NCI-H1105 treated with DMSO at 0.1 percent for 48 hours (cell line): ENCODE data around the gene MIEF1.

ENCODE experiments used
- DNase-seq: peaks from one replicate; lab custom pipeline; 2025; lab: John Stamatoyannopoulos, UW

MIEF1 gene

GRCh38 chr22:39502109-39502788 is at the start of gene MIEF1:
MIEF1 (plus strand) TSS chr22:39502290; CDS start chr22:39511295, 9,005 bp downstream.
- DNase-seq: peak; percentile 89

DNA sequence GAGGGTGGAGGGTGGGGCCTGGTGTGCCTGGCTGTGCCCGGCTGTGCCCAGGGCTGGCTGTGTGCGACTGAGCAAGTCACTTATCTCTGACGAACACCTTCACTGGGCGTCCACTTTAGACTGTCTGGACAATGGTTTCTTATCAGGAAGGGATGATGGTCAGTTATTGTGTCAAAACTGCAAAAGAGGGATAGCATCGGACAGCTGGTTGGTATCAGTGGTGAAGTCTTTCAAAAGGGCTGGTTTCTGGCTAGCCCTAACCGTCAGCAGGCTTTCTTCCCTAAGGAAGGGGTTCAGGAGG is 49.4 kb upstream of the MIEF1 start:
- no peak for DNase-seq

DNA sequence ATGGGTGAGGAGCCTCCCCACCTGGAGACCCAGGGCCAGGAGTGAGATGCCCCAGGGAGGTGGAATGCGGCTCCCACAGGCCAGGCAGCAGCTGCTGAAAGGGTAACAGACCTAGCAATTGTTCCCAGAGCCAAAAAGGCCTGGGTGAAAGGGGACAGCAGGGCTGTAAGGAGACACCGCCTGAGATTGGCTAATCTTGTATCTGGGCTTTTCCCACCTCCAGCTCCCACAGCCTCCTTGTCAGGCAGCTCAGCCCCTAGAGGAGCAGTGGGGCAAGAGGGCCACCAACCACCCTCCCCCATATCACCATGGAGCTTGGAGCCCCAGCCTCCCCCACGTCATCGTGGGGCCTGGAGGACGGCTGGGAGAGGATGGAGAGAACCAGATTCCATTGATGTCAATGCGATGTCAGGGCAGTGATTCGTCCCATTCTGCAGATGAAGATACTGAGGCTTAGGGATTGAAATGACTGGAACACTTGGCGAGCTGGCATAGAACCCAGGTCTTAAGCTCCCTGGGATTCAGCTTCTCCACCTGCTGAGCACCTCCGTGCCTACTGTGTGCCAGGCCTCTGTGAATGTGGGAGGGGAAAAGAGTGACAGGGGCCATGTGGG is 48.2 kb upstream of the MIEF1 start:
- DNase-seq: no peak

GRCh38 chr22:39454385-39454871 is 47.7 kb upstream of the MIEF1 start:
- no peak for DNase-seq

GRCh38 chr22:39456522-39457197 is 45.4 kb upstream of the MIEF1 start, which contains the start of gene MGAT3:
MGAT3 (plus strand) TSS chr22:39457012; CDS start chr22:39487348, 30,336 bp downstream.
- no peak for DNase-seq

GRCh38 chr22:39457198-39457555 is 44.9 kb upstream of the MIEF1 start:
- no peak for DNase-seq

- DNase-seq: no peak
Measured at GRCh38 chr22:39457556-39458443, 44.3 kb upstream of the MIEF1 start.

DNA sequence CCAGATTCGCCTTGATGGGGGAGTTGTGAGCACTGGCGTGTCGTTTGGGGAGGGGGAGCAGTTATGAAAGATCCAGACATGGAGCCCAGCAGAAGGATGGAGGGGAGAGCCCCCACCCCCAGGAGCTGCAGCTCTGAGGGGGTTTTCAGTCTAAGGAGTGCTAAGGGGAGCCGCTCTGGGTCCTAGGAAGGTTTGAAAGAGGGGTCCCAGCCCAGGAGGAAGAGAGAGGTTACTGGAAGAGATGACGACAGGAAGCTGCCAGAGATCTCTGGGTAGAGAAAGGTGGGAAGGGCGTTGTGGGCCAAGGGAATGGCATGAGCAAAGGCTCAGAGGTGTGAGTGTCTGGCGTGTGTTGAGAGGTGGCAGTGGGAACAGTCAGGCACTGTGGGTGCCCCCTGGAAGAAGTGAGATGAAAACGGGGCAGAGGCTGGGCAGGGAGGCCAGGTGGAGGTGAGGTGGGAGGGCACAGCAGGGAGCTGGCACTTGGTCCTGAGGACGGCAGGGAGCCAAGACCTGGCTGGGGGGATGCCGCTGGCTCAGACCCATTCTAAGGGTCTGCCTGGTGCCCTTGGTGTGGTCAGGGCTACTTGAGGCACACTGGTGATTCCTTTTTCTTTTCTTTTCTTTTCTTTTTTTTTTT is 43.5 kb upstream of the MIEF1 start:
- no peak for DNase-seq

- DNase-seq: no peak
Measured at GRCh38 chr22:39459681-39460080, 42.4 kb upstream of the MIEF1 start.

DNA sequence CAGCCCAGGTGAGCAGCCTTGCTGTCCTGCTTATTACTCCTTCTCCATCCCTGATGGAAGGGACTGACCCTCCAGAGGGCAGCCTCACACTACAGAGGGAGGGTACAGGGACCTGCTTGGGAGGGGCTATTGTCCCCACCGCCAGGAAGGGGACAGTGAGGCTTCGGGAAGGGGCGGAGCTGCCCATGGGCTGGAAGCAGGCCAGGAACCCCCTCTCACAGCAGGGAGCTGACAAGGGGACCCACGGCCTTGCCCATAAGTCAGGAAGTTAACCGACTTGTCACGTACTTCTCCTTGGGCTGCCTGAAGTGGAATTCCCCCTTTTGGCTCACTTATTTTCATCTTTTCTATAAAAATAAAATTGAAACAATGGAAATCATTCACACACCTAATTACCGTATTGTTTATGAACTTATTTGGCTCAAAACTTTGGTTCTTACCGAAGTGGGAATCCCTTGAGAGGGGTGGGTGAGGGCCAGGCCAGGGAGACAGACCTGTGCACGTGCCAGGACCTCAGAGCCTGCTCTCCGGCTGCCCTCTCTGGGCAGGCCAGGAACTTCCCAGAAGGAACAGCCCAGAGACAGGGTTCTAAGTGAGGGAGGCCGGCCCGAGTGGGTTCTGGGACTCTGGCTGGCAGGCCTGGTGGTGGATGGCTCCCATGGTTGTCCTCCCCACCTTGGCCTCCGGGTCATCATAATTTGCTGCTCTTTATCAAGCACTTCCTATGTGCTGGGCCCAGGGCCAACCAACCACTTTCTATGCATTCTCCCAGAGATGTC is 39.5 kb upstream of the MIEF1 start:
- DNase-seq: no peak

- DNase-seq: no peak
Measured at GRCh38 chr22:39463277-39463676, 38.8 kb upstream of the MIEF1 start.

DNA sequence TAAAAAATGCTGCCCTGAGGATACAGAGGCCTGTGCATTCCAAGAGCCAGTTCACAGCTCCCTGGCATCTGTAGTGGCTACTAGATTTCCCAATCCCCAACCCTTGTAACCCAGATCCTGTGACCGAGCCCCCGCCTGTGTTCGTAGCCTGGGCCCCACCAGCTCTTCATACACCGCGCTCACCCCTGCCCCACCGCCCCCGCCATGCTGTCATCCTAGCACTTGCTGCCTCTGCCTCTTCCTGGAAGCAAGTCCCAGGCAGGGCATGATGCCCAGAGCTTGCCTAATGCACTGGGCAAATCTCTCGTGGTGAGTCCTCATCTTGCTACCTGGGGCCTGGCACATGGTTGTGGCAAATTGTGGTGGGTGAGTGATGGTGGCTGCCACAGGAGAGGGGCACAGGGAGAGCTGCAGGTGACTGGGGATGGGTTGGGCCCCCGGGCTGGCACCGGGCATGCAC is 38.1 kb upstream of the MIEF1 start:
- no peak for DNase-seq

DNA sequence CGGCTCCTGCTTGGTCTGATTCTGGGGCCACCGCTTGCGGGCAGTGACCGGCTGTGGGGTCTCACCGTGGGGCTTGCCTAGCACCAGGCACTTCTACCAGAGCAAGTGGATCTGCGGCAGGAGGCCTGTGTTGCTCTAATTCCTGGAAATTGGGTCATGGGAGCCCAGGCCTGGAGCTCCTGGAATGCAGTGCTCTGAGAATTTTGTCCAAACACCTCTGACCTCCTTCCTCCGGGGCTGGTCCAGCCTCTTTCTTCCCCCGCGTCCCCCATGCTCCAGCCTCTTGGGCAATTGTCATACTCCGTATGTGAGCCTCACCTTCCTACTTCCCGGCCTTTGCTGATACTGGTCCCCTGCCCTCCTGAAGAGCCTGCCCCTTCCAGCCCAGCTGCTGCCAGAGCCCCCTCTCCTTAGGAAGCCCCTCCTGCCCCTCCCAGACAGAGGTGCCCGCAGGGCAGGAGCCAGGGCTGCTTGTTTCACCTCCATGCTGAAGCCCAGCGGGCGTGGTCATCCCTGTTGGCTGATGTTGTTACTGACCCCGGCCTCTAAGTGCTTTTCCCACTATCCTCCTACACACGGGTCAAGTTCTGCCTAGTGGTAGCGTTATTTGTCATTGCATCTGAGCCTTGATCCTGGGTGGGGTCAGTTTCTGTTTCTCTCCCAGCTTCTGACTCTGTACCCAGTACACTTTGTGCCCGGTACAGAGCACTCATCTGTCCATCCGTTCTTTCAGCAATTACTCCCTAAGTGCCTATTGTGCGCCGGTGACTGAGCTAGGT is 35.7 kb upstream of the MIEF1 start:
- no peak for DNase-seq

- no peak for DNase-seq
Measured at GRCh38 chr22:39467390-39467895, 34.6 kb upstream of the MIEF1 start.

GRCh38 chr22:39468487-39469325 is 33.4 kb upstream of the MIEF1 start:
- DNase-seq: no peak

GRCh38 chr22:39469326-39469680 is 32.8 kb upstream of the MIEF1 start:
- DNase-seq: no peak

- DNase-seq: no peak
Measured at GRCh38 chr22:39469681-39470450, 32.2 kb upstream of the MIEF1 start.
